Measurements from ENCODE around the gene MBTPS1.

MBTPS1 gene

GRCh38 chr16:84116720-84117493 is at the start of gene MBTPS1:
TSS of gene MBTPS1 (minus strand) at chr16:84116942. CDS start at chr16:84101783, 15,159 bp downstream.
- peak; percentile 99 for DNase-seq

- no peak for DNase-seq
Measured at GRCh38 chr16:84165746-84166145, 49.0 kb upstream of the MBTPS1 start.

- no peak for DNase-seq
Measured at GRCh38 chr16:84161801-84162200, 45.1 kb upstream of the MBTPS1 start.

- DNase-seq: no peak
Measured at GRCh38 chr16:84161037-84161436, 44.3 kb upstream of the MBTPS1 start.

GRCh38 chr16:84159800-84160199 is 43.1 kb upstream of the MBTPS1 start:
- no peak for DNase-seq

GRCh38 chr16:84159007-84159406 is 42.3 kb upstream of the MBTPS1 start:
- DNase-seq: no peak

GRCh38 chr16:84156342-84156784 is 39.6 kb upstream of the MBTPS1 start:
- no peak for DNase-seq

GRCh38 chr16:84155771-84156170 is 39.0 kb upstream of the MBTPS1 start:
- DNase-seq: no peak

- no peak for DNase-seq
Measured at GRCh38 chr16:84155226-84155625, 38.5 kb upstream of the MBTPS1 start.

- DNase-seq: no peak
Measured at GRCh38 chr16:84153660-84154214, 37.0 kb upstream of the MBTPS1 start.

GRCh38 chr16:84150926-84151325 is 34.2 kb upstream of the MBTPS1 start:
- no peak for DNase-seq

- peak; percentile 95 for DNase-seq
Measured at GRCh38 chr16:84144859-84145639, 28.3 kb upstream of the MBTPS1 start, which contains the start of the genes DNAAF1 and HSDL1. TSS of gene DNAAF1 (plus strand) at chr16:84145308. CDS start at chr16:84145441, 133 bp downstream. TSS of gene HSDL1 (minus strand) at chr16:84145177. CDS start at chr16:84131321, 13,856 bp downstream.

GRCh38 chr16:84144209-84144858 is 27.6 kb upstream of the MBTPS1 start:
- peak; percentile 35 for DNase-seq

- no peak for DNase-seq
Measured at GRCh38 chr16:84143784-84144199, 27.1 kb upstream of the MBTPS1 start.

- no peak for DNase-seq
Measured at GRCh38 chr16:84143081-84143480, 26.3 kb upstream of the MBTPS1 start.

- DNase-seq: no peak
Measured at GRCh38 chr16:84141143-84141670, 24.5 kb upstream of the MBTPS1 start.

GRCh38 chr16:84139628-84140258 is 23.0 kb upstream of the MBTPS1 start:
- DNase-seq: no peak

- DNase-seq: no peak
Measured at GRCh38 chr16:84138824-84139627, 22.3 kb upstream of the MBTPS1 start.

GRCh38 chr16:84138500-84138823 is 21.7 kb upstream of the MBTPS1 start:
- DNase-seq: no peak

- DNase-seq: no peak
Measured at GRCh38 chr16:84137769-84138357, 21.1 kb upstream of the MBTPS1 start.

- no peak for DNase-seq
Measured at GRCh38 chr16:84137287-84137686, 20.5 kb upstream of the MBTPS1 start.

All from stimulated activated CD4-positive, alpha-beta T cell treated with anti-CD3 and anti-CD28 coated beads, Interleukin-4, amount 100 ng/mL, for 1 hour (primary cell).